ENCODE data around the gene SLC9A4. TPM values are rescaled to one million over a fixed set of nuclear protein-coding genes. Genes with fewer than 3 reads are reported as not detected.

Gene SLC9A4
- total and polyA plus RNA-seq, 9 of the 15 experiments (the other 6 are each of a cell fraction or from before 2014, with no cell fraction given): 0.04 to 0.15 (median 0.04) TPM; not detected in 5

GRCh38 chr2:102455061-102455670 lies 17.9 kb upstream of the SLC9A4 start:
- H3K4me3 ChIP-seq: no peak overlapping the region
- no peaks in the 10 kb centered on the region for H3K9me1 ChIP-seq (ENCODE audit: control insufficient read depth, insufficient read depth, low read length)
- H3K9me3 ChIP-seq (replicated peaks; ENCODE audit: control insufficient read depth, insufficient read depth, low read depth, low read length): no peaks in the 10 kb centered on the region
- H4K20me1 ChIP-seq (replicated peaks; ENCODE audit: control insufficient read depth, insufficient read depth, low read length): no peaks in the 10 kb centered on the region
- ChIA-PET POLR2A (no interaction called here), CTCF (ENCODE audit: low intra/inter-chr PET ratio) (no interaction called here)
- H2AFZ ChIP-seq (ENCODE audit: low read depth, low read length): no peak overlapping the region
- H3K9ac ChIP-seq (ENCODE audit: insufficient read depth in 1 of 2, low read depth in 2 of 2, low read length in 2 of 2): no peak overlapping the region
- H3K4me1 ChIP-seq (replicated peaks in 1 of 2; ENCODE audit: control insufficient read depth in 2 of 2, insufficient read depth in 2 of 2, low read length in 2 of 2): no peaks in the 10 kb centered on the region
- intact Hi-C loops (cut with micrococcal nuclease): loop anchor here (5.0 kb wide), 1 partner anchor 448 kb away; no protein-coding TSS in a partner anchor
- 12% methylated on average over 2 of the region's 2 CpGs for WGBS (ENCODE audit: insufficient coverage, low coverage, missing lambda C conversion rate)
- DNase-seq (ENCODE audit: extremely low read depth in 1 of 4, low spot score in 3 of 4) (no peak), FAIRE-seq (no peak), ATAC-seq (no peak)
- H3K27ac ChIP-seq (ENCODE audit: extremely low read depth, low read depth, low read length): no peak overlapping the region
- H3K4me2 ChIP-seq (ENCODE audit: insufficient read depth, low read length): no peak overlapping the region
- TF ChIP-seq ATF2 (CRISPR knock-in tag; IDR thresholded peaks at IDR 0.05): no peak
- no peak for TF ChIP-seq BRF2 (IDR thresholded peaks at IDR 0.05; ENCODE audit: borderline replicate concordance, insufficient read depth, insufficient read length)
- no peak for TF ChIP-seq GABPA (tag; conservative IDR thresholded peaks at IDR 0.05; ENCODE audit: low read depth)
- no peak for TF ChIP-seq SLC30A9 (CRISPR knock-in tag; IDR thresholded peaks at IDR 0.05)
- no peak for TF ChIP-seq ZNF134 (CRISPR knock-in tag; conservative IDR thresholded peaks at IDR 0.05)
- no peak for TF ChIP-seq SRSF3 (IDR thresholded peaks at IDR 0.05; ENCODE audit: insufficient read depth, low read length)
- no peak for TF ChIP-seq HDAC8 (tag; IDR thresholded peaks at IDR 0.05)
- TF ChIP-seq CREB1 (IDR thresholded peaks at IDR 0.05): no peak
- TF ChIP-seq CREB1 (CRISPR knock-in tag; IDR thresholded peaks at IDR 0.05): no peak
- no peak for TF ChIP-seq MTF1 (CRISPR knock-in tag; IDR thresholded peaks at IDR 0.05; ENCODE audit: borderline replicate concordance)
- no peak for TF ChIP-seq RBM22 (IDR thresholded peaks at IDR 0.05; ENCODE audit: low read depth, low read length, poor library complexity, severe bottlenecking)
- TF ChIP-seq NCOA6 (IDR thresholded peaks at IDR 0.05): no peak
- no peak for TF ChIP-seq ZNF175 (CRISPR knock-in tag; IDR thresholded peaks at IDR 0.05; ENCODE audit: low read depth)
- H3K27me3 ChIP-seq (ENCODE audit: control insufficient read depth in 2 of 2, insufficient read depth in 2 of 2, low read length in 2 of 2): no peaks in the 10 kb centered on the region
- H3K79me2 ChIP-seq (ENCODE audit: control insufficient read depth, insufficient read depth, low read length): no peaks in the 10 kb centered on the region
- BruUV-seq (replicated peaks): no TSS peak
- in situ Hi-C loops (cut with MboI): no loop called here
- H3K36me3 ChIP-seq (ENCODE audit: control insufficient read depth, insufficient read depth, low read length): no peaks in the 10 kb centered on the region

All from K562 (cell line).